Measurements from ENCODE around the gene GPX4. TPM values are rescaled to one million over a fixed set of nuclear protein-coding genes. Genes with fewer than 3 reads are reported as not detected.

Gene GPX4
- total and polyA plus RNA-seq, 2 donors = 194 to 546 TPM

DNA sequence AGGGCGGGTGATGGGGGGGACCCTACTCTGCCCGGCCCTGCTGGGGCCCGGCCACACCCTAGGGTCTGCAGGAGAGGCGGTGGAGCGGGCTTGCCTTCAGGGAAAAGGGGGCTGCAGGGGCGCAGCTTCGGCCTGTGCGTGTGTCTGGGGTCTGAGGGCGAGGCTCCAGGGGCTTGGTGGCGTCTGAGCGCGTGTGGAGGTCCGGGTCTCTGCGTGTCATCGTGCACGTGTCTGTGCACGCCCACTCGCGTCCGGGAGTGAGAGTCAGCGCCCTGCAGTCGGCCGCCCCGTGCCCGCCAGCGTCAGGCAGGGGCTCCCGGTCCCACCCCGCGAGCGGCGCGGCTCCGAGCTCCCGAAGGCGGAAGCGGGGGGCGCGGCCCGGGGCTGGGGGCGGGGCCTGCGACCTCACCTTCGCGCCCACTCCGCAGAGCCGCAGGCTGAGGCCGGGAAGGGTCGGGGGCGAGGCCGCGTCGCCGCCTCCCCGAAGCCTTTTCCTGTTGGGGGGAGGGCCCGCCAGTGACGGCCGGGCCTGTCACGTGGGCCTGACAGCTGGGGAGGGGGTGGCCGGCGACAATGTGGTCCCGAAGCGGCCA is 37.0 kb upstream of the GPX4 start, which contains the start of gene ARHGAP45:
Gene ARHGAP45, plus strand, starts transcription at position 420 of the 593 bp plus-strand sequence. CDS start 239 bp downstream, outside the sequence.
- 3% methylated on average over 61 of the region's 61 CpGs for WGBS
- H3K4me3 ChIP-seq (ENCODE audit: low read length in 2 of 2) = peak within 1 kb of the TSS; percentile 96 to 98
- H3K27ac ChIP-seq (ENCODE audit: low read depth in 1 of 2, low read length in 1 of 2) = peak within 1 kb of the TSS; percentile 93 to 96
- peaks cover 22 to 30% of the 10 kb centered on the region in 2 donors for H3K36me3 ChIP-seq (ENCODE audit: control insufficient read depth in 2 of 2, insufficient read depth in 2 of 2, low read length in 1 of 2)
- DNase-seq (ENCODE audit: low read depth in 6 of 9, low spot score in 9 of 9) = peak in 6 of 9 donors; percentile 74 to 93 (median 83)
- peaks cover 1 to 8% of the 10 kb centered on the region in 2 donors for H3K9me3 ChIP-seq (ENCODE audit: control insufficient read depth in 2 of 2, insufficient read depth in 1 of 2, low read length in 1 of 2)
- peaks cover 0 to 35% of the 10 kb centered on the region in 2 donors for H3K27me3 ChIP-seq (ENCODE audit: control insufficient read depth in 2 of 2, insufficient read depth in 1 of 2, low read length in 1 of 2)
- H3K4me1 ChIP-seq (ENCODE audit: control insufficient read depth in 2 of 2, insufficient read depth in 2 of 2, low read length in 2 of 2) = peaks cover 24 to 54% of the 10 kb centered on the region in 2 donors

- peaks cover 1 to 7% of the 10 kb centered on the region in 2 donors for H3K9me3 ChIP-seq (ENCODE audit: control insufficient read depth in 2 of 2, insufficient read depth in 1 of 2, low read length in 1 of 2)
- peaks cover 0 to 35% of the 10 kb centered on the region in 2 donors for H3K27me3 ChIP-seq (ENCODE audit: control insufficient read depth in 2 of 2, insufficient read depth in 1 of 2, low read length in 1 of 2)
- no peak for DNase-seq (ENCODE audit: low read depth in 6 of 9, low spot score in 9 of 9)
- peaks cover 24 to 54% of the 10 kb centered on the region in 2 donors for H3K4me1 ChIP-seq (ENCODE audit: control insufficient read depth in 2 of 2, insufficient read depth in 2 of 2, low read length in 2 of 2)
- under 1% methylated on average over 38 of the region's 38 CpGs for WGBS
- H3K27ac ChIP-seq (ENCODE audit: low read depth in 1 of 2, low read length in 1 of 2) = peak overlapping the region; percentile 93 to 96
- peak overlapping the region; percentile 96 to 98 for H3K4me3 ChIP-seq (ENCODE audit: low read length in 2 of 2)
- peaks cover 22 to 34% of the 10 kb centered on the region in 2 donors for H3K36me3 ChIP-seq (ENCODE audit: control insufficient read depth in 2 of 2, insufficient read depth in 2 of 2, low read length in 1 of 2)
These were observed 36.3 kb upstream of the GPX4 start for GRCh38 chr19:1067341-1067957.

GRCh38 chr19:1068009-1069001 is 35.5 kb upstream of the GPX4 start:
- Histone ChIP-seq H3K36me3 (ENCODE audit: control insufficient read depth in 2 of 2, insufficient read depth in 2 of 2, low read length in 1 of 2) (peaks cover 31 to 43% of the 10 kb centered on the region in 2 donors), H3K4me3 (ENCODE audit: low read length in 2 of 2) (peak overlapping the region; percentile 96 to 98), H3K27me3 (ENCODE audit: control insufficient read depth in 2 of 2, insufficient read depth in 1 of 2, low read length in 1 of 2) (peaks cover 0 to 36% of the 10 kb centered on the region in 2 donors), H3K27ac (ENCODE audit: low read depth in 1 of 2, low read length in 1 of 2) (peak overlapping the region; percentile 93 to 96), H3K4me1 (ENCODE audit: control insufficient read depth in 2 of 2, insufficient read depth in 2 of 2, low read length in 2 of 2) (peaks cover 24 to 54% of the 10 kb centered on the region in 2 donors), H3K9me3 (ENCODE audit: control insufficient read depth in 2 of 2, insufficient read depth in 1 of 2, low read length in 1 of 2) (peaks cover 0 to 1% of the 10 kb centered on the region in 2 donors)
- WGBS = 30% methylated on average over 45 of the region's 45 CpGs
- peak in 5 of 9 donors; percentile 73 to 92 (median 79) for DNase-seq (ENCODE audit: low read depth in 6 of 9, low spot score in 9 of 9)

DNA sequence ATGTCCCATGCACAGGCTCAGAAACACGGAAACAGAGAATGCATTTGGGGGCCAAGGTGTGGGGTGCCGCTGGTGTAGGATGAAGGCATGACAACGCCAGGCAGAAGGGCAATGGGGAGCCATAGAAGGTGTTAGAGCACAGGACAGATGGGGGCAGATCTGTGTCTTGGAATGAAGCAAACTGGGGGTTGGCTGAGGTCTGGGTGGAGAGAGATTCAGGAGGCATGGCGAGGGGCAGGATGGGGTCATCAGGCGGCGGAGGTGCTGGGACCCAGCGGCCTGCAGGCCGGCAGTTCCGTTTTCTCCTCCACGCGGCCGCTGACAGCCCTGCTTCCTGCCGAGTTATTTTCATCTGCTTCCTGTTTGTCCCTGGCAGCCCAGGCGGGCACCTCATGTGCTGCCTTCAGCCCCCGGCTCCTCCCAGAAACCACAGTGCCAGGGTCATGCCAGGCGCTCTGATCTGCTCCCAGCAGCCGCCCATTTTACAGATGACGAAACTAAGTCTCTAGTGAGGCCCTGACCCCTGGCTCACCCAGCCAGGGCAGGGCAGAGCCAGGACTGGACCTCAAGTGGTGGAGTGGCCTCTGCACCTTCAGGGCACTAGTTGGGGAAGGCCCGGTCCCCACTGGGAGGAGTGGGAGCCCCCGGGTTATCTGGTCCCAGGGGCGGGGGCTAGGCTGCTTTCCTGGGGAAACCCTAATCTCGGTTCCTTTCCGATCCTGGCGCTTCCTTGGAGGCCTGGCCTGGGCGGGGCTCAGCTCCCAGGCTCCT is 34.6 kb upstream of the GPX4 start:
- H3K9me3 ChIP-seq (ENCODE audit: control insufficient read depth in 2 of 2, insufficient read depth in 1 of 2, low read length in 1 of 2) = no peaks in the 10 kb centered on the region
- DNase-seq (ENCODE audit: low read depth in 6 of 9, low spot score in 9 of 9) = peak in 2 of 9 donors; percentile 61 to 75
- 37% methylated on average over 25 of the region's 25 CpGs for WGBS
- peak overlapping the region; percentile 93 to 96 for H3K27ac ChIP-seq (ENCODE audit: low read depth in 1 of 2, low read length in 1 of 2)
- peak overlapping the region; percentile 96 to 98 for H3K4me3 ChIP-seq (ENCODE audit: low read length in 2 of 2)
- peaks cover 32 to 57% of the 10 kb centered on the region in 2 donors for H3K4me1 ChIP-seq (ENCODE audit: control insufficient read depth in 2 of 2, insufficient read depth in 2 of 2, low read length in 2 of 2)
- peaks cover 40 to 51% of the 10 kb centered on the region in 2 donors for H3K36me3 ChIP-seq (ENCODE audit: control insufficient read depth in 2 of 2, insufficient read depth in 2 of 2, low read length in 1 of 2)
- H3K27me3 ChIP-seq (ENCODE audit: control insufficient read depth in 2 of 2, insufficient read depth in 1 of 2, low read length in 1 of 2) = peaks cover 0 to 27% of the 10 kb centered on the region in 2 donors

GRCh38 chr19:1070576-1070930 is 33.2 kb upstream of the GPX4 start:
- Histone ChIP-seq H3K4me3 (ENCODE audit: low read length in 2 of 2) (no peak overlapping the region), H3K27me3 (ENCODE audit: control insufficient read depth in 2 of 2, insufficient read depth in 1 of 2, low read length in 1 of 2) (peaks cover 0 to 21% of the 10 kb centered on the region in 2 donors), H3K36me3 (ENCODE audit: control insufficient read depth in 2 of 2, insufficient read depth in 2 of 2, low read length in 1 of 2) (peaks cover 48 to 63% of the 10 kb centered on the region in 2 donors), H3K27ac (ENCODE audit: low read depth in 1 of 2, low read length in 1 of 2) (peak overlapping the region in 1 of 2 donors; percentile 5), H3K4me1 (ENCODE audit: control insufficient read depth in 2 of 2, insufficient read depth in 2 of 2, low read length in 2 of 2) (peaks cover 35 to 55% of the 10 kb centered on the region in 2 donors), H3K9me3 (ENCODE audit: control insufficient read depth in 2 of 2, insufficient read depth in 1 of 2, low read length in 1 of 2) (no peaks in the 10 kb centered on the region)
- DNase-seq (ENCODE audit: low read depth in 6 of 9, low spot score in 9 of 9) = no peak
- WGBS = 94% methylated on average over 21 of the region's 21 CpGs

GRCh38 chr19:1070931-1071791 is 32.6 kb upstream of the GPX4 start:
- 94% methylated on average over 99 of the region's 99 CpGs for WGBS
- Histone ChIP-seq H3K4me1 (ENCODE audit: control insufficient read depth in 2 of 2, insufficient read depth in 2 of 2, low read length in 2 of 2) (peaks cover 40 to 55% of the 10 kb centered on the region in 2 donors), H3K27me3 (ENCODE audit: control insufficient read depth in 2 of 2, insufficient read depth in 1 of 2, low read length in 1 of 2) (peaks cover 0 to 18% of the 10 kb centered on the region in 2 donors), H3K9me3 (ENCODE audit: control insufficient read depth in 2 of 2, insufficient read depth in 1 of 2, low read length in 1 of 2) (no peaks in the 10 kb centered on the region), H3K36me3 (ENCODE audit: control insufficient read depth in 2 of 2, insufficient read depth in 2 of 2, low read length in 1 of 2) (peaks cover 54 to 69% of the 10 kb centered on the region in 2 donors), H3K4me3 (ENCODE audit: low read length in 2 of 2) (no peak overlapping the region), H3K27ac (ENCODE audit: low read depth in 1 of 2, low read length in 1 of 2) (peak overlapping the region in 1 of 2 donors; percentile 60)
- DNase-seq (ENCODE audit: low read depth in 6 of 9, low spot score in 9 of 9) = no peak

DNA sequence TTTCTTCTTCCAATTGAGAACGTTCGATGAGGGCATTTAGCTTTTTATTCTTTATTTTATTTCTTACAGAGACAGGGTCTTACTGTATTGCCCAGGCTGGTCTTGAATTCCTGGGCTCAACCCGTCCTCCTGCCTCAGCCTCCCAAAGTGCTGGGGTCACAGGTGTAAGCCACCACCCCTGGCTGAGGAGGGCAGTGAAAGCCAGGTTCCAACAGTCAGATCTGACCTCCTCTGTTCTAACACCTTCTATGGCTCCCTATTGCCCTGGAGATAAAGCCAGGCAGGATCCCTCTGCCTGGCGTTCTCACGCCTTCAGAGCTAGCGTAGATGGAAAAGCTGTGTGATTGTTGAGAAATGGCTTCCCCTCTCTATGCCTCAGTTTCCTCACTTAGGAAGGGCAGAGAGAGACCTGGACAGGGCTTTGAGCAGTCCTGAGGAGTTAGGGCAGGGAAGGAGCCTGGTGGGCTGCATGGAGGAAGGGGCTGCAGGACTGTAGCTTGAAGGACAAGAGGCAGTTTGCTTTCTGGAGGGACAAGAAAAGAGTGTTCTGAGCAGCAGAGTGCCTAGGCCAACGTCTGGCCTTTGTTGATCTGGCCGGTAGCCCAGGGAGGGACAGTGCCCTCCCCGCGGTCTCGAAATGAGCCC is 31.3 kb upstream of the GPX4 start:
- H3K27me3 ChIP-seq (ENCODE audit: control insufficient read depth in 2 of 2, insufficient read depth in 1 of 2, low read length in 1 of 2) = peaks cover 0 to 13% of the 10 kb centered on the region in 2 donors
- DNase-seq (ENCODE audit: low read depth in 6 of 9, low spot score in 9 of 9) = no peak
- no peak overlapping the region for H3K4me3 ChIP-seq (ENCODE audit: low read length in 2 of 2)
- H3K9me3 ChIP-seq (ENCODE audit: control insufficient read depth in 2 of 2, insufficient read depth in 1 of 2, low read length in 1 of 2) = no peaks in the 10 kb centered on the region
- peak overlapping the region in 1 of 2 donors; percentile 58 for H3K27ac ChIP-seq (ENCODE audit: low read depth in 1 of 2, low read length in 1 of 2)
- H3K4me1 ChIP-seq (ENCODE audit: control insufficient read depth in 2 of 2, insufficient read depth in 2 of 2, low read length in 2 of 2) = peaks cover 43 to 62% of the 10 kb centered on the region in 2 donors
- H3K36me3 ChIP-seq (ENCODE audit: control insufficient read depth in 2 of 2, insufficient read depth in 2 of 2, low read length in 1 of 2) = peaks cover 55 to 71% of the 10 kb centered on the region in 2 donors
- 96% methylated on average over 11 of the region's 11 CpGs for WGBS
